GM19328 (cell line): Measurements from ENCODE around the gene ANKEF1.
"Not testable (repeated sequence)": the region's sequence is repeated elsewhere in the genome, so short reads cannot be mapped to it uniquely, and the experiment has no call there.

ENCODE experiments used
- ATAC-seq: cut with Tn5 transposase; IDR thresholded peaks from one replicate; pipeline ENCODE4 v1.9.1; 2021; ENCODE audit warnings: mild to moderate bottlenecking, moderate library complexity; ENCODE audit not compliant: unreplicated experiment

Gene ANKEF1

DNA sequence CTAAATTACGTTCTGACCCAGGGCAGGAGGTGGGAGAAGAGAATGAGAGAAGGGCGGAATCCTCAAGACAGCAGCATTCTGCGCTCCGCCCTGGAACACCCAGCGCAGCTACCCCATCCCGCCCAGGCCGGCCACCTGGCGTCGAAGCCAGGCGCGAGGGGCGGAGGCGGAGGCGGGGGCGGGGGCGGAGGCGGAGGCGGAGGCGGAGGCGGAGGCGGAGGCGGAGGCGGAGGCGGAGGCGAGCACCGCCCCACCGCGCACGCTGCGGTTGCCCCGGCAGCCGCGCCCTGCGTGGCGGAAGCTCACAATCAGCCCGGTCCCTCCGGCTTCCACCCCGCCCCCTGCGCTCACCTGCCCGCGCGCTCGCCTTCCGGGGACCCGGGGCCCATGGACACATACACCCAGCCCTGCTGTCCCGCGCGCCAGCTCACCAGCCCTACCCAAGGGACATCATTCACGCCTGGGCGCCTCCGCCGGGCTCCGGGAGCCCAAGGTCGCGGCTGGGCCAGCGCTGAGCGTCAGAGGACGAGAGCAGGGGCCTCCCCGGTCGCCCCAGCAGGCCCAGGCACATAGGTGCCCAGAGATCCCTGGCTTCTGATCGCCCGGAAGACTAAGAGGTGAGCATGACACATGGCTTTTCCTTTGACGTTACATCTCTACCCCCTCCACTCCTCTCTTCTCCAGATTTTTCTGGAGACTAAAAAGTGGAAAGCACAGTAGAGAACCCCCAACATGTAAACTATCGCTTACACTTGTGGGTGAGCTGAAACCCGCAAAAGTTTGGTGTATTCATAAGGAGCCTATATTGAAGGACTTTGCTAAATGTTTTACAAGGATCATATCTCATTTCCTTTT lies at the start of gene ANKEF1:
ANKEF1 (plus strand) TSS at position 271 of the 855 bp plus-strand sequence. CDS start 3,315 bp downstream, outside the sequence.
- peak; percentile 89 for ATAC-seq

DNA sequence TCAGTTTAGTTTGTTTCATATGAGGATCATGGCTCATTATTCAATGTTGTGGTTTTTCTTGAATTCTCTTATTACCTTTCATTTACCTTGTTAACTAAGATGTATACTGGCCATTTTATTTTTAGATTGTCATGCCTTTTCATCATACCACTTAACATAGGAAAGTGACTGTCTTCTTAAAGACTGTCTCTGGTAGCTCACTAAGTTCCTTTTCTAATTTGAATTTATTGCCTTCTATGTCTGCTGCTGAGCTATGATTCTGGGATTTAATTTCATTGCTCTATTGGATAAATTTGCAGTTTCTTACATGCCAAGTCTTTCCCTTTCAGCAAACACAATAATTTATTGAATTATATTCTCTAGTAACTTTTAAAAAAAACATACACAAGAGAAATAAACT lies 49.5 kb upstream of the ANKEF1 start:
- no peak for ATAC-seq

DNA sequence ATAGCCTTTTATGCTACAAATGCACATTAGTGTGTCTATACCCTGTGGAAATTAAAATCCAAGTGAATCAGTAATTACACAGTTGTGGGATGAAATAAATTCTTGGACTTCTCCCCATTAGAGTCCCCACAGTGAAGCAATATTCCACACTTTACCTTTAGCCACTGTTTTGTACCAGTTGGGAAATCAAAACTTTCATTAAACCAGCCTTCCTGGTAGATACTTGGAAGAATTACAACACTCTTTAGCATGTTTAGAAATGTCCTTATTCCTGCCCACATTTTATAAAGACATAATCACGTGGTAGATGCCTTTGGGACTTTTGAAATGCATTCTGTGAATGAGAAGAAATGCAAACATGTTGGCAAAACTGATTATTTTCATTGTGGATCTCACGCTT lies 49.0 kb upstream of the ANKEF1 start:
- no peak for ATAC-seq

DNA sequence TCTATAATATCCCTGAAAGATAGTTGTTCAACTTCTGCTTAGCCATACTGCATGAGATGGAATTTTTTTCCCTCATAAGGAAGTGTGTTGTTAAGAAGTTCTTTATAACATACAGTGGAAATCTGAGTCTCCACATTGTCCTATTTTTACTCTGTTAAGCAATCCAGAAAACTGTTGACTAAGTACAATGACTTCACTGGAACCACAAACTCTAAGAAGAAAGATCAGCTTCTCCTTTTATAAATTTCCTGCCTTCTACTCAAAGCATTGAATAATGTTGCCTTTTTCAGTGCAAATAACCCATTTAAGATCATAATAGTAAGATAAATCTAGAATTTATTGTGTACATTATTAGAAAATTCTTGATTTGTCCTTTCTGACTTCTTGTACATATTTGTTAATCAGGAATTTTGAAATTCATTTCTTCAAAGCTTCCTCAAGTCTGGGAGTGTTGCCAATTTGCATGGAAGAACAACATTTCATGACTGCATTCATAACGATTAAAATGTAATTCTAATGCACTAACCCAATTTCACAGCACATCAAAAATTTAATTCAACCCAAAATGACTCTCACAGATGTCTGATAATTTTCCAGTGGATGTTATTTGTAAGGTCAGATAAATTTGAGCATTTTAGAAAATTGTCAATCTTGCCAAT lies 45.6 kb upstream of the ANKEF1 start:
- no peak for ATAC-seq

DNA sequence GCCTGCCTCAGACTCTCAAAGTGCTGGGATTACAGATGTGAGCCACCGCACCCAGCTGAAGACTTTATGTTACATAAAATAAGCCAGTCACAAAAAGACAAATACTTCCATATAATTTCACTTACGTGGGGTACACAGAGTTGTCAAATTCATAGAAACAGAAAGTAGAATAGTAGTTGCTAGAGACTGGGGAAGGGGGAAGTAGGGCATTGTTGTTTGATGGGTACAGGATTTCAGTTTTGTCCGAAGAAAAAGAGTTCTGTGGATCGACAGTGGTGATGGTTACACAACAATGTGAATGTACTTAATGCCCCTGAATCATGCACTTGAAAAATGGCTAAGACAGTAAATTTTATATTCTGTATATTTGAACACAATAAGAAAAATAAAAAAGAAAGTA lies 41.6 kb upstream of the ANKEF1 start:
- ATAC-seq, result no peak

DNA sequence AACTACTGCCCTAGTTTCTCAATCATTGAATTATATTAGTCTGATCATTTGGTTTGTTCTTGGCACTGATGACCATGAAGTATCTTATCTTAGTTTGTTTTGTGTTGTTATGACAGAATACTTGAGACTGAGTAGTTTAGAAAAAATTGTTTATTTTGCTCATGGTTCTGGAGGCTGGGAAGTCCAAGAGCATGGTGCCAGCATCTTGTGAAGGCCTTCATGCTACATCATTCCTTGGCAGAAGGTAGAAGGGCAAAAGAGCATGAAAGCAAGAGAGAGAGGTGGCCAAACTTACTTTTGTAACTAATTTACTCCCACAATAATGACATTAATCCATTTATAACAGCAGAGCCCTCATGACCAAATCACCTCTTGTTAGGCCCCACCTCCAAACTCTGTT lies 40.1 kb upstream of the ANKEF1 start:
- ATAC-seq, result no peak

DNA sequence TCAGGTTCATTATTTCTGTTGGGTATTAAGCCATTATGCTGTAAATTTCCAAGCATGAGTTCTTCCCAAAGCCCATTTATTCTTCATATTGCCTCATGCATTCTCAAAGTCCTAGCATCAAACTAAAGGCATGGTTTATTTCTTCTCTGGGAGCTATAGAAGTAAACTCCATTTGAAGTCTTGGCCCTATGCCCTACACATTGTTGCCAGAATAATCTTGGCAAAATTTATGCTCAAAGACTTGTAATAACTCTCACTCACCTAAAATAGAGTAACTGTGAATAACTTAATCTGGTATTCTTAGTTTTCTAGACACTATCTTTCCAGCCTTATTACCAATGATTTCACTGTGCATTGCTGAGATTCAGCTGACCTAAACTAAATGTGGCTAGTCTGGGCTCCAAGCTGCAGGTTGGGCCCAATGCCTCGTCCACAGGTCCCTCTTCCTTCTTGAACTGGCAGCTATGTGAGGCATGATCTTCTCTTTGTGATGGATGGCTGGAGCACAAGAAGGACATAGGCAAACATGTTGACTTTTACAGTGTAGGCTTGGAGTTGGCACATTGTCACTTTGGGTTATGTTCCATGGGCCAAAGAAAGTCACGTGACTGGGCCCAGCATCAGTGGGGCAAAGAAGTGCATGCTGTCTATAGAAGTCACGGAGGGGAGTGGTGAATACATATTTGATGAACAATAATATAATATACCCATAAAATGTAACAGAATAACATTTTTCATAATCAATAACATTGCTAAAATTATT lies 39.1 kb upstream of the ANKEF1 start:
- ATAC-seq, result no peak

DNA sequence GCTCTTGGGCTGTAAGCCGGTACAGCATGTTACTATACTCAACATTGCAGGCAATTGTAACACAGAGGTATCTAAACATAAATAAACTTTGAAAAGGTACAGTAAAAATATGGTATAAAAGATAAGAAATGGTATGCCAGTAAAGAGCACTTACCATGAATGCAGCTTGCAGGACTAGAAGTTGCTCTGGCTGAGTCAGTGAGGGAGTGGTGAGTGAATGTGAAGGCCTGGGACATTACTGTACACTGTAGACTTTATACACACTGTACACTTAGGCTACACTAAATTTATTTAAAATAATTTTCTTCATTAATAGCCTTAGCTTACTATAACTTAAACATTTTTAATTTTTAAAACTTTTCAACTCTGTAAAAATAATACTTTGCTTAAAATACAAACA lies 37.8 kb upstream of the ANKEF1 start:
- no peak for ATAC-seq

DNA sequence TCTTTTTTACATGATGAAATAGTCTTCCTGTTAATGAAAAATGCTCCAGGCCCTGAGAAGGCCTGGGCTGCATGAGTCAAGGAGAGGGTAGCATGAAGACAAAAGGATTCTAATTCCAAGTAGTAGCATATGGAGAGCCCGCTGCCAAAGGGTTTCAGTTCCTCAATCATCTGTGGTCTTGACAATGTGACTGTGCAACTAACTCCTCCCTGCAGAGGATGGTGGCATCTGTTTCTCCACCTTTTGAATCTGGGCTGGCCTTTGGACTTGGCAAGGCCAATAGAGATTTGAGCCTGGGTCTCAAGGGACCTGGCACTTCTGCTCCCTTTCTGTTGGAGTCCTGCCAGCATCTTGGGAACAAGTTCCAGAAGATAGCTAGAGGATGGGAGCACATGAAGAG lies 35.1 kb upstream of the ANKEF1 start:
- no peak for ATAC-seq

DNA sequence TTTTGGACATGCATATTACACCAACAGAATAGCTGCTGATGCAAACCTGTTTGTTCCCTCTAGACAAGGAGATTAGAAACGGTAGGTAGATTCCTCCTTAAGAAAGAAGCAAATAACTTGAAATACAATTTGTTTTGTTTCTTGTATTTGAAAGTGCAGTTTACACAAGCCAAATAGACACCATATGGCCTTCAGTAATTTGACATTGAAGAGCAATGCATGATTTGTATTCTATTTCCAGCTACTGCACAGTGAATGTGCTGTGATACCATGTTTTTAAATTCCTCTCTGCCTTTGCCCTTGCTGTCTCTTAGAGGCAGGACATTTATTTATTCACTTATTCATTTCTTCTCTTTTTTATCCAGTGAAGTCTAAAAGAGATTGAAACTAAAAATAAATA lies 31.9 kb upstream of the ANKEF1 start:
- no peak for ATAC-seq

DNA sequence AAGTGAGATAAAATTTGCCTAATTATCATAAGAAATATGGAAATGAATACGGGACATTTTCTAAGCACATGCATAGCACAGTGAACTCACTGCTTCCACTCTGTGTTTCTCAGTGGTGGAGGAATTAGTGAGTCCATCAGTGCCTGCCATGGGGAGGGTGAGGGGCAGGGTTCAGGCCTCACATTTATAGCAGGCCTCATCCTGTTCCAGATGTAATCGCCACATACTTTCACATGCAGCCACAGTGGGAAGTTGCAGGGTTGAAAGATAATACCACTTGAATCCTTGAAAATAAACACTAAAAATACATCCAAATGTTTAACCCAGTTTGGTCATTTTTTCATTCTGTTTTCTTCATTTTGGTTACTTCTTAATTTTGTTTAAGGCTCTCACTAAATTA lies 29.9 kb upstream of the ANKEF1 start:
- no peak for ATAC-seq

DNA sequence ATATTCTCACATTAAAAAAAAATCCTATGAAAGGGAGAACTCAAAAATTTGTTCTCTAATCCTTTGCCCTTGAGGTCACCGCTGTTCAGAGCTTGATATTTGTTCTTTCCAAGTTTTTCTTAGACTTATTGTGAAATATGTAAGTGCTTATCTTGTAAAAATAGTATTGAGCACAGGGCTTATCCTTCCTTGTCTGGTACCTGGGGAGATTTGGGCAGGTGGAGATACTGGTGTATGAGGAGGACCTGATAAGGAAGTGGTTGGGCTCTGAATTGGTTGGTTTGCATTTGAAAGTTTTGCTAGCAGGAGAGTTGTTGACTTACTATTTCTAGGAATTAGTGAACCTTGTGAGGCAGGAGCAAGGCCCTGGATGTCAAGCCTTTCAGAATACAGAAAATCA lies 28.9 kb upstream of the ANKEF1 start:
- ATAC-seq, result no peak

DNA sequence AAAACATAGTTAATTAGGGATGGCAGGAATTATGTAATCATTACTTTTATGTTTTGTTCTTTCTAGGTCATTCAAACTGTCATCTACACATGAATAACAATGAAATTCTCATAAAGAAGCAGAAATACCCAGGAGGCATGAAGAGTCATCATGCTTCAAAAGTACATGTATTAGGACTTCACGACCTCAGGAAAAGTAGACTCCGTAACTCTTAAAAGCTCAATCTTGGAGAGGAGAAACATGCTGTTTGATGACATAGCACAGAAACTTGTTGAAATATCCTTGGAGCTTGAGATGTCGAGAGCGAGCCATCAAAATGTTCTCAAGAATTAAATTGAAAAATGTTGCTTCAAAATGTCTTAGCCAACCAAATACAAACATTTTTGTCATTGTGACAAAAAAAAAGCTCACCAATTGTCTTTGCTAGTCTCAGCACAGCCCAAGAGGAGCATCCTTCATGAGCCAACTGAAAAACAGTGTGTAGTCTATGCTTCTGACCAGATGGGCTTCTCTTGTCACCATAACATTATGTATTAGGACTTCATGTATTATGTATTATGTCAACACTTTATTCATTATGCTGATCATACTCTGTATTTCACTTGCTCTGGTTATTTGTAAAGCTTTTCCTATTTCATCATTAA lies 28.2 kb upstream of the ANKEF1 start:
- ATAC-seq, result no peak

DNA sequence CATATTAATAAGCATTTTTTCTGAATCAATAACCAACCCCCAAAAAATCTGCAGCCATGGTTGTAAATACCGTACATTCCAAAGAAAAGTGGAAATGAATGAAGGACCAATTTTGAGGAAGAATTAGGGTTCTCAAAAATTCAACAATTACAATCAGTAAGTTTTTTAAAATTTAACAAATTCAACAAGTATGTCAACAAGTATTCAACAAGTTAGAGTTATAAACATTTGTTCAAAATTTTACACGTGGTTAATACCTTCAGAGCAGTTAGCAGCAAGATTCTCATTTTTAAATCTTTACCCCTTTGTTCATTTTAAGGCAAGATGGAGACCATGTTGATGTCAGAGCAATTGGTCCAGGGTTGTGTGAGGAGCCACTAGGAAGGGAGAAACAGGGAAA lies 27.6 kb upstream of the ANKEF1 start:
- no peak for ATAC-seq

DNA sequence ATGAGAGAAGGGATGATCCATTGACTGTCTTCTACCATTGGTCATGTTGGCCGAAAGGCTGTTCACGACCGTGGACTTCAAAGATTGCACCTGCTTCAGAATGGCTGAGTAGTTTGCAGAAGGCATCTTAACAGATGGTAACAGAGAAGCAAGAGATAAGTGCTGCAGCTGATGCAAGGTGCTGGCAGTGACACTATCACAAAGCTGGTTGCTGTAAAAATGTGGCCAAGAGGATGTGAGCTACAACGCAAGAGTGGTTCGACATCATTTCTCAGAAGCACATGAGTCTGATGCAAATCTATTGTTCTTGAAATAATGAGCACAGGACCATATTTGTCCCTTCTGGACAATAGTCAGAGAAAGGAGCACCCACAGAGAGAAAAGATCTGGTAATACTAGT lies 27.0 kb upstream of the ANKEF1 start:
- no peak for ATAC-seq

DNA sequence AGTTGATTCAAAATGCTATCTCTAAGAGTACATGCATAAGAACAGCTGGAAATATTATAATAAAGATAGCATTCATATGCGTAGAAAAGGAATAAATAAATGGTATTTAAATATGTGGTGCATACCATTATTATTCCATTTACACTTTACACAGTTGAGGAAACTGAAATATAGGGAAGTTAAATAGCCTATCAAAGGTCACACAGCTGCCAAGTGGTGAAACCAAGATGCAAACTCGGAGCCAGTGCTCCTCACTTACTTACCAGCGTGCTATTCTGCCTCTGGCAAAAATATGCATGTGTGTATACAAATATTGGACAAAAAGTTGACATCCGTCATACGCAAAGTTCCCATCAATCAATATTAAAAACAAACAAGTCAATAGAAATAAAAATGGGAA lies 22.3 kb upstream of the ANKEF1 start:
- no peak for ATAC-seq

DNA sequence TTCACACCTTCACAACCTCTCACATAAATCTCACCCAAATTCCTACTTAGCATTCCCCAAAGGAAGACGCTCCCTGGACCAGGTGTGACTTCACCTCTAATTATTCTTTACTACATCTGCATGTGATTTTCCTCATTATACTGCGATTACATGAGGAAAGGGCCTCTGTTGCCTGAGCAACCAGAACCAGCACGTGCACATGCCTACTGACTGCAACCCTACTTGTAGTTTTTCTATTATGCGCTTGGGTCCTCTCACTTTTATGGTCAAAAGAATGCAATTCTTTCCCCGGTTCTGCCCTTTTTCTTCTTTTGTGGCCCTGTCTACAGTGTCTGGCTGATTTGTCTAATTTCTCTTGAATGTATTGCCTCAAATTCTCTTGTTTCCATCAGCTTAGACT lies 20.4 kb upstream of the ANKEF1 start:
- no peak for ATAC-seq

DNA sequence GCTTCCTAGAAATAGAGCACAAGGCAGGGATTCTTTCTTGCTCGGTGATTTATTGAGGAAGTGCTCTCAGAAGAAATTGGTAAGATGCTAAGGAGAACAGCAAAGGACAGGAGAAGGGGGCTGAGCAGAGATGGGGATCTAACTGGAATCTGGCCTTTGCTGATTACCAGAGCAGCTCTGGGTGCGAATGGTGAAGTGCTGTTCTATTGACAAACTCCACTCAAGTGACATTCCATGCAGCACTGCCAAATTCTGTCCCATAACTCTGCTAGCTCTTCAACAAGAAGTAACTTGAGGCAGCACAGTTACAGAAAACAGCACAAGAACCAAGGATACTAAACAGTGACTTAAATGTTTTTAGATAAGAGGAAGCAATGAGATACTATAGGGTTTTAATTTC lies 13.8 kb upstream of the ANKEF1 start:
- ATAC-seq, result no peak

DNA sequence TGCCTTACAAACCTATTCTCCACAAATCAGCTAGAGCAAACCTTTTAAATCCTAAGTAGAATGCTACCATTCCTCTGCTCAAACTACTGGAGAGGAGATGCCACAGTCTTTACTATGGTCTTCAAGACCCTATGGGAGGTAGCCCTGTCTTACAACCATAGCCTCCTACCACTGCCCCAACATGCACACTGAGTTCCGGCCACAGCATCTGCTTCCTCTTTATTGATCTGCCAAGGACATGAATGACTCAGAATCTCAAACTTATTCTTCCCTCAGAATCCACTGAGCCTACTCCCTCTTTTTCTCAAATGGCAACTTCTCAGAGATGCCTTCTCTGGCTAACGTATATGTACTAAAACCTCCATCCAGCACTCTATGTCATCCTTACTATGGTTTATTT lies 12.2 kb upstream of the ANKEF1 start:
- ATAC-seq, result no peak

DNA sequence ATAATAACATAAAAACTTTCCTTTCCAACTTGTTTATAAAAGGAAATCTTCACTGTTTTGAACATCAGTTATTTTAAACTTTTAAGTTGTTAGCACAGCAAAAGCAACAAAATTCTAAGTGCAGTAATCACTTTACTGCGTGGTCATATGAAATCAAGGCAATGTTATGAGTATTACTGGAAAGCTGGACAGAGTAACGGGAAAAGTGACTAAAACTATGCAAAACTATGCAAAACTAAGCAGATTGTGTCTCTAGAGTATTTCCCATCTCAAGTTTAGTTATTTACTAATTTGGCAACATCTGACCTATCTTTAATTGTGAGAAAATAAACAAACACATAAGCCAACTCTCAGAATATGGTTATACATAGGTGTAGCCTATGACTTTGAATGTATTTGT lies 10.9 kb upstream of the ANKEF1 start:
- no peak for ATAC-seq

DNA sequence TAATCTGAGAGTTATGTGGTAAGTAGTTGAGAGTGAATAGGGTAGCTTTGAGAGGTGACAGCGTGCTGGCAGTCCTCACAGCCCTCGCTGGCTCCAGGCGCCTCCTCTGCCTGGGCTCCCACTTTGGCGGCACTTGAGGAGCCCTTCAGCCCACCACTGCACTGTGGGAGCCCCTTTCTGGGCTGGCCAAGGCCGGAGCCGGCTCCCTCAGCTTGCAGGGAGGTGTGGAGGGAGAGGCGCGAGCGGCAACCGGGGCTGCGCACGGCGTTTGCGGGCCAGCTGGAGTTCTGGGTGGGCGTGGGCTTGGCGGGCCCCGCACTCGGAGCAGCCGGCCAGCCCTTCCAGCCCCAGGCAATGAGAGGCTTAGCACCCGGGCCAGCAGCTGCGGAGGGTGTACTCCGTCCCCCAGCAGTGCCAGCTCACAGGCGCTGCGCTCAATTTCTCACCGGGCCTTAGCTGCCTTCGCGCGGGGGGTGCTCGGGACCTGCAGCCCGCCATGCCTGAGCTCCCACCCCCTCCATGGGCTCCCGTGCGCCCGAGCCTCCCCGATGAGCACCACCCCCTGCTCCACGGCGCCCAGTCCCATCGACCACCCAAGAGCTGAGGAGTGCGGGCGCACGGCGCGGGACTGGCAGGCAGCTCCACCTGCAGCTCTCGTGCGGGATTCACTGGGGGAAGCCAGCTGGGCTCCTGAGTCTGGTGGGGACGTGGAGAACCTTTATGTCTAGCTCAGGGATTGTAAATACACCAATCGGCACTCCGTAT lies 3.2 kb upstream of the ANKEF1 start:
- not testable (repeated sequence) for ATAC-seq
